ENCODE measurements around the gene XXYLT1.

- TF ChIP-seq CTCF (conservative IDR thresholded peaks at IDR 0.05; ENCODE audit: low read depth, low read length) (no peak), RCOR1 (IDR thresholded peaks at IDR 0.05; ENCODE audit: insufficient replicate concordance, low read length) (no peak), BHLHE40 (IDR thresholded peaks at IDR 0.05; ENCODE audit: low read depth, low read length) (no peak), POLR2A (IDR thresholded peaks at IDR 0.05; ENCODE audit: low read depth, low read length) (no peak), RAD21 (IDR thresholded peaks at IDR 0.05; ENCODE audit: low read length) (no peak), USF2 (IDR thresholded peaks at IDR 0.05; ENCODE audit: low read depth, low read length) (no peak), SMC3 (IDR thresholded peaks at IDR 0.05; ENCODE audit: low read depth, low read length) (no peak), MAFK (IDR thresholded peaks at IDR 0.05; ENCODE audit: low read depth, low read length) (no peak), CEBPB (IDR thresholded peaks at IDR 0.05; ENCODE audit: low read depth, low read length) (no peak), RFX5 (IDR thresholded peaks at IDR 0.05; ENCODE audit: low read depth, low read length) (no peak)
Measured at GRCh38 chr3:195111319-195111705, 159.6 kb downstream of the XXYLT1 start.

All from IMR-90 (cell line).